Neural progenitor cell (in vitro differentiated cells): ENCODE measurements around the gene GALNTL6. TPM values are rescaled to one million over a fixed set of nuclear protein-coding genes. Genes with fewer than 3 reads are reported as not detected.

Source experiments
- DNase-seq: peaks from one replicate; pipeline ENCODE4 v3.0.0-alpha.2; 2016; ENCODE audit warnings: low spot score
- H2AFZ ChIP-seq: fragments of 200-600 bp; sonication (generic); replicated peaks from 2 replicates; pipeline ENCODE4 v1.6.1; 2016; ENCODE audit warnings: antibody characterized with exemption
- H3F3A ChIP-seq: fragments of 200-600 bp; sonication (generic); 2 replicates; pipeline ENCODE4 v1.6.1; 2016; ENCODE audit warnings: antibody characterized with exemption, low read depth
- H3K27ac ChIP-seq: fragments of 200-600 bp; sonication (generic); 2 replicates; pipeline ENCODE4 v1.5.1; 2016; ENCODE audit warnings: mild to moderate bottlenecking
- H3K27me3 ChIP-seq: fragments of 200-600 bp; sonication (generic); 2 replicates; pipeline ENCODE4 v1.6.1; 2016; ENCODE audit warnings: mild to moderate bottlenecking, moderate library complexity
- H3K36me3 ChIP-seq: fragments of 200-600 bp; sonication (generic); 2 replicates; pipeline ENCODE4 v1.5.1; 2016
- H3K4me1 ChIP-seq: fragments of 200-600 bp; sonication (generic); 2 replicates; pipeline ENCODE4 v1.6.1; 2016; ENCODE audit warnings: mixed run types
- H3K4me2 ChIP-seq: fragments of 200-600 bp; sonication (generic); 2 replicates; pipeline ENCODE4 v1.6.1; 2016
- H3K4me3 ChIP-seq: fragments of 200-600 bp; sonication (generic); 2 replicates; pipeline ENCODE4 v1.5.1; 2016
- H3K79me2 ChIP-seq: fragments of 200-600 bp; sonication (generic); 2 replicates; pipeline ENCODE4 v1.6.1; 2016; ENCODE audit warnings: low read depth
- H3K9ac ChIP-seq: fragments of 200-600 bp; sonication (generic); 2 replicates; pipeline ENCODE4 v1.6.1; 2016
- H3K9me3 ChIP-seq: fragments of 200-600 bp; sonication (generic); 2 replicates; pipeline ENCODE4 v1.5.1; 2016; ENCODE audit warnings: low read depth
- H4K20me1 ChIP-seq: fragments of 200-600 bp; sonication (generic); 2 replicates; pipeline ENCODE4 v1.6.1; 2016; ENCODE audit warnings: low read depth
- H3K27ac Mint-ChIP-seq: 3 replicates; pipeline ENCODE4 v1.8.0; 2021; ENCODE audit warnings: mixed read lengths
- H3K27me3 Mint-ChIP-seq: 2 replicates; pipeline ENCODE4 v1.8.0; 2022; ENCODE audit warnings: low read depth, mild to moderate bottlenecking, inconsistent platforms, moderate library complexity, mixed read lengths; ENCODE audit not compliant: insufficient read depth
- H3K36me3 Mint-ChIP-seq: 3 replicates; pipeline ENCODE4 v1.8.0; 2021; ENCODE audit warnings: mixed read lengths
- H3K4me1 Mint-ChIP-seq: 3 replicates; pipeline ENCODE4 v1.8.0; 2021; ENCODE audit warnings: mixed read lengths
- H3K4me3 Mint-ChIP-seq: 3 replicates; pipeline ENCODE4 v1.8.0; 2021; ENCODE audit warnings: mild to moderate bottlenecking, moderate library complexity, mixed read lengths
- H3K9me3 Mint-ChIP-seq: 3 replicates; pipeline ENCODE4 v1.8.0; 2020; ENCODE audit warnings: mixed read lengths
- CTCF ChIP-seq: fragments of 200-600 bp; sonication (generic); IDR thresholded peaks from 2 replicates; pipeline ENCODE4 v1.5.1; 2017; ENCODE audit warnings: antibody characterized with exemption, mild to moderate bottlenecking
- EZH2 ChIP-seq: fragments of 200-600 bp; sonication (generic); IDR thresholded peaks from 2 replicates; pipeline ENCODE4 v1.6.1; 2017; ENCODE audit warnings: antibody characterized with exemption, mild to moderate bottlenecking, moderate library complexity
- EZH2phosphoT487 ChIP-seq: fragments of 200-600 bp; sonication (generic); IDR thresholded peaks from 2 replicates; pipeline ENCODE4 v1.6.1; 2017; ENCODE audit warnings: antibody characterized with exemption
- total RNA-seq: library from RNA; depleted of rRNA; stranded (reverse); fragments of >200 nt; gene quantifications from 2 replicates; pipeline ENCODE4 v1.2.3, GENCODE V29; 2015; ENCODE audit warnings: low replicate concordance

Gene GALNTL6
- total RNA-seq, 1 donor from 2014 or later: 0.15 TPM

GRCh38 chr4:172780566-172781081 is 967.4 kb downstream of the GALNTL6 start:
- Mint-ChIP-seq H3K27me3 (peaks cover 3% of the 10 kb centered on the region), H3K9me3 (no peaks in the 10 kb centered on the region), H3K4me1 (peaks cover 2% of the 10 kb centered on the region), H3K4me3 (no peak overlapping the region), H3K27ac (no peak overlapping the region), H3K36me3 (no peaks in the 10 kb centered on the region)
- no peak for DNase-seq
- no peak overlapping the region for H3K27ac ChIP-seq
- TF ChIP-seq CTCF (no peak), EZH2 (no peak), EZH2phosphoT487 (no peak)
- H3K9me3 ChIP-seq: no peaks in the 10 kb centered on the region
- H4K20me1 ChIP-seq: no peaks in the 10 kb centered on the region
- H3K79me2 ChIP-seq: no peaks in the 10 kb centered on the region
- H3K36me3 ChIP-seq: no peaks in the 10 kb centered on the region
- no peak overlapping the region for H3K9ac ChIP-seq
- H3F3A ChIP-seq: no peaks in the 10 kb centered on the region
- H2AFZ ChIP-seq: peak overlapping the region; percentile 51
- H3K4me3 ChIP-seq: no peak overlapping the region
- H3K4me1 ChIP-seq: peaks cover 11% of the 10 kb centered on the region
- H3K4me2 ChIP-seq: no peak overlapping the region
- H3K27me3 ChIP-seq: no peaks in the 10 kb centered on the region

GRCh38 chr4:172785613-172786012 is 972.4 kb downstream of the GALNTL6 start:
- no peaks in the 10 kb centered on the region for H3K36me3 Mint-ChIP-seq
- H3K27ac Mint-ChIP-seq: no peak overlapping the region
- peaks cover 6% of the 10 kb centered on the region for H3K4me1 Mint-ChIP-seq
- Histone ChIP-seq H3K4me1 (no peaks in the 10 kb centered on the region), H3K27me3 (no peaks in the 10 kb centered on the region), H3F3A (no peaks in the 10 kb centered on the region), H3K79me2 (no peaks in the 10 kb centered on the region), H3K27ac (no peak overlapping the region), H3K4me2 (no peak overlapping the region), H2AFZ (no peak overlapping the region), H3K9ac (no peak overlapping the region), H3K4me3 (no peak overlapping the region), H3K36me3 (no peaks in the 10 kb centered on the region), H4K20me1 (no peaks in the 10 kb centered on the region), H3K9me3 (no peaks in the 10 kb centered on the region)
- H3K9me3 Mint-ChIP-seq: no peaks in the 10 kb centered on the region
- TF ChIP-seq CTCF (no peak), EZH2 (no peak), EZH2phosphoT487 (no peak)
- no peak overlapping the region for H3K4me3 Mint-ChIP-seq
- no peak for DNase-seq
- peaks cover 3% of the 10 kb centered on the region for H3K27me3 Mint-ChIP-seq

GRCh38 chr4:172786039-172786792 is 973.0 kb downstream of the GALNTL6 start:
- peaks cover 3% of the 10 kb centered on the region for H3K27me3 Mint-ChIP-seq
- H3K36me3 Mint-ChIP-seq: no peaks in the 10 kb centered on the region
- no peaks in the 10 kb centered on the region for H3K79me2 ChIP-seq
- H3K9me3 ChIP-seq: no peaks in the 10 kb centered on the region
- H3K27ac ChIP-seq: no peak overlapping the region
- no peaks in the 10 kb centered on the region for H3K27me3 ChIP-seq
- H3K4me1 Mint-ChIP-seq: peaks cover 6% of the 10 kb centered on the region
- no peak overlapping the region for H3K4me2 ChIP-seq
- H4K20me1 ChIP-seq: no peaks in the 10 kb centered on the region
- no peak overlapping the region for H3K9ac ChIP-seq
- TF ChIP-seq EZH2phosphoT487: no peak
- TF ChIP-seq EZH2: no peak
- TF ChIP-seq CTCF: no peak
- H3K9me3 Mint-ChIP-seq: no peaks in the 10 kb centered on the region
- H2AFZ ChIP-seq: no peak overlapping the region
- no peak overlapping the region for H3K4me3 ChIP-seq
- no peak for DNase-seq
- no peaks in the 10 kb centered on the region for H3F3A ChIP-seq
- H3K27ac Mint-ChIP-seq: no peak overlapping the region
- no peaks in the 10 kb centered on the region for H3K36me3 ChIP-seq
- H3K4me3 Mint-ChIP-seq: no peak overlapping the region
- no peaks in the 10 kb centered on the region for H3K4me1 ChIP-seq
